NCI-H345 (cell line): ENCODE measurements around the gene AGFG1.

Experiments
- DNase-seq: peaks from one replicate; lab custom pipeline; 2025; lab: John Stamatoyannopoulos, UW

The AGFG1 gene

GRCh38 chr2:227471924-227472264 lies at the start of gene AGFG1:
Gene AGFG1 (plus strand): TSS chr2:227472156. CDS start chr2:227472422, 266 bp downstream.
- DNase-seq = peak; percentile 76

- no peak for DNase-seq
These were observed 48.1 kb upstream of the AGFG1 start for GRCh38 chr2:227423656-227424499.

- no peak for DNase-seq
These were observed 43.1 kb upstream of the AGFG1 start for GRCh38 chr2:227428731-227429285.

- no peak for DNase-seq
These were observed 41.3 kb upstream of the AGFG1 start for GRCh38 chr2:227430639-227431038.

- no peak for DNase-seq
These were observed 38.8 kb upstream of the AGFG1 start for GRCh38 chr2:227433171-227433570.

GRCh38 chr2:227436436-227437174 lies 35.4 kb upstream of the AGFG1 start:
- DNase-seq = no peak

GRCh38 chr2:227439214-227439613 lies 32.7 kb upstream of the AGFG1 start:
- DNase-seq = no peak

- DNase-seq = no peak
These were observed 29.3 kb upstream of the AGFG1 start for GRCh38 chr2:227442639-227443038.

- no peak for DNase-seq
These were observed 27.9 kb upstream of the AGFG1 start for GRCh38 chr2:227443889-227444568.

GRCh38 chr2:227447606-227448005 lies 24.4 kb upstream of the AGFG1 start:
- DNase-seq = no peak

GRCh38 chr2:227450311-227450841 lies 21.6 kb upstream of the AGFG1 start:
- no peak for DNase-seq

- DNase-seq = no peak
These were observed 20.9 kb upstream of the AGFG1 start for GRCh38 chr2:227450926-227451654.

- DNase-seq = no peak
These were observed 20.3 kb upstream of the AGFG1 start for GRCh38 chr2:227451655-227451992.

GRCh38 chr2:227453810-227454209 lies 18.1 kb upstream of the AGFG1 start:
- no peak for DNase-seq

GRCh38 chr2:227454323-227454860 lies 17.6 kb upstream of the AGFG1 start:
- no peak for DNase-seq

- DNase-seq = no peak
These were observed 16.8 kb upstream of the AGFG1 start for GRCh38 chr2:227455200-227455599.

- no peak for DNase-seq
These were observed 15.9 kb upstream of the AGFG1 start for GRCh38 chr2:227456102-227456501.

- no peak for DNase-seq
These were observed 15.2 kb upstream of the AGFG1 start for GRCh38 chr2:227456772-227457171.

GRCh38 chr2:227460070-227460485 lies 11.9 kb upstream of the AGFG1 start:
- no peak for DNase-seq

GRCh38 chr2:227460833-227461232 lies 11.1 kb upstream of the AGFG1 start:
- DNase-seq = no peak

GRCh38 chr2:227461811-227462461 lies 10.0 kb upstream of the AGFG1 start:
- DNase-seq = no peak
